DOHH2 (cell line): ENCODE data around the gene ASIC3.

Experiments
- H3F3A ChIP-seq: fragments of 200-600 bp; sonication (generic), shearing (Covaris generic); 2 replicates; pipeline ENCODE4 v1.6.0; 2016; ENCODE audit warnings: antibody characterized with exemption, mild to moderate bottlenecking; ENCODE audit not compliant: control insufficient read depth, insufficient read depth
- H3K27ac ChIP-seq: fragments of 200-600 bp; sonication (generic); 2 replicates; pipeline ENCODE4 v1.5.1; 2014; ENCODE audit warnings: low read depth, mild to moderate bottlenecking, low read length, moderate library complexity
- H3K27me3 ChIP-seq: fragments of 200-600 bp; sonication (generic); 2 replicates; pipeline ENCODE4 v1.6.1; 2014; ENCODE audit warnings: mild to moderate bottlenecking, low read length, mixed read lengths; ENCODE audit not compliant: control insufficient read depth
- H3K36me3 ChIP-seq: fragments of 200-600 bp; sonication (generic); 2 replicates; pipeline ENCODE4 v1.6.1; 2014; ENCODE audit warnings: mild to moderate bottlenecking, low read length, moderate library complexity, mixed read lengths; ENCODE audit not compliant: control insufficient read depth
- H3K4me1 ChIP-seq: fragments of 200-600 bp; sonication (generic); 2 replicates; pipeline ENCODE4 v1.6.1; 2014; ENCODE audit warnings: mild to moderate bottlenecking, low read length, mixed read lengths; ENCODE audit not compliant: control insufficient read depth
- H3K4me2 ChIP-seq: fragments of 200-600 bp; sonication (generic); 2 replicates; pipeline ENCODE4 v1.6.0; 2014; ENCODE audit warnings: mild to moderate bottlenecking, low read length, moderate library complexity
- H3K4me3 ChIP-seq: fragments of 200-600 bp; sonication (generic); 2 replicates; pipeline ENCODE4 v1.5.1; 2014; ENCODE audit warnings: mild to moderate bottlenecking, low read length, mixed read lengths
- H3K79me2 ChIP-seq: fragments of 200-600 bp; sonication (generic); 2 replicates; pipeline ENCODE4 v1.6.1; 2014; ENCODE audit warnings: mild to moderate bottlenecking, low read length, mixed read lengths; ENCODE audit not compliant: control insufficient read depth
- H3K9me2 ChIP-seq: fragments of 200-600 bp; sonication (generic); replicated peaks from 2 replicates; pipeline ENCODE4 v1.6.1; 2014; ENCODE audit warnings: mild to moderate bottlenecking, low read length, mixed read lengths; ENCODE audit not compliant: control insufficient read depth
- H3K9me3 ChIP-seq: fragments of 200-600 bp; sonication (generic); 2 replicates; pipeline ENCODE4 v1.6.1; 2014; ENCODE audit warnings: antibody characterized with exemption, low read length, mixed read lengths; ENCODE audit not compliant: control insufficient read depth, insufficient read depth
- H4K20me1 ChIP-seq: fragments of 200-600 bp; sonication (generic); 2 replicates; pipeline ENCODE4 v1.6.0; 2014; ENCODE audit warnings: low read depth, mild to moderate bottlenecking, antibody characterized with exemption, low read length, moderate library complexity; ENCODE audit not compliant: control insufficient read depth, insufficient read depth
- EZH2phosphoT487 ChIP-seq: fragments of 200-600 bp; sonication (generic); IDR thresholded peaks from 2 replicates; pipeline ENCODE4 v1.6.1; 2017; ENCODE audit warnings: borderline replicate concordance, mild to moderate bottlenecking, antibody characterized with exemption, low read length, moderate library complexity, mixed read lengths
- TF ChIP-seq, protein P1 (sequence below): fragments of 200-600 bp; sonication (generic); IDR thresholded peaks from one replicate; pipeline ENCODE4 v1.5.1; 2014; ENCODE audit warnings: antibody characterized with exemption, mild to moderate bottlenecking, low read depth, low read length; ENCODE audit not compliant: poor library complexity, severe bottlenecking

The ASIC3 gene

DNA sequence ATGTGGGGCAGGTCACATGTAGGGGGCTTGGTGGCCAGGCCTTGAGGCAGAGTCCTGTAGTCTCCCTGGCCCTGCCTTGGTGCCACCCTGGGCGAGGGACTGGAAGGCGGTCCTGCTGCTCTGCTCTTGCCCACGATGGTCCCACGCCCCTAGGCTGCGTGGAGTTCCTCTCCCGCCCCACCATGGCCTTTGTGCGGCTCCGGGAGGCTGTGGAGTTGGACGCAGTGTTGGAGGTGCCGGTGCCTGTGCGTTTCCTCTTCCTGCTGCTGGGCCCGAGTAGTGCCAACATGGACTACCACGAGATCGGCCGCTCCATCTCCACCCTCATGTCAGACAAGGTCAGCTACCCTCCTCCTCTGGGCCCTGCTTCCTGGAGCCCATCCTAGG, 22.2 kb downstream of the ASIC3 start:
- H3K9me3 ChIP-seq = no peaks in the 10 kb centered on the region
- peaks cover 80% of the 10 kb centered on the region for H3K36me3 ChIP-seq
- no peaks in the 10 kb centered on the region; the same call in 1 of the 2 replicates for H3F3A ChIP-seq
- H3K27me3 ChIP-seq = no peaks in the 10 kb centered on the region
- TF ChIP-seq, protein P1, sequence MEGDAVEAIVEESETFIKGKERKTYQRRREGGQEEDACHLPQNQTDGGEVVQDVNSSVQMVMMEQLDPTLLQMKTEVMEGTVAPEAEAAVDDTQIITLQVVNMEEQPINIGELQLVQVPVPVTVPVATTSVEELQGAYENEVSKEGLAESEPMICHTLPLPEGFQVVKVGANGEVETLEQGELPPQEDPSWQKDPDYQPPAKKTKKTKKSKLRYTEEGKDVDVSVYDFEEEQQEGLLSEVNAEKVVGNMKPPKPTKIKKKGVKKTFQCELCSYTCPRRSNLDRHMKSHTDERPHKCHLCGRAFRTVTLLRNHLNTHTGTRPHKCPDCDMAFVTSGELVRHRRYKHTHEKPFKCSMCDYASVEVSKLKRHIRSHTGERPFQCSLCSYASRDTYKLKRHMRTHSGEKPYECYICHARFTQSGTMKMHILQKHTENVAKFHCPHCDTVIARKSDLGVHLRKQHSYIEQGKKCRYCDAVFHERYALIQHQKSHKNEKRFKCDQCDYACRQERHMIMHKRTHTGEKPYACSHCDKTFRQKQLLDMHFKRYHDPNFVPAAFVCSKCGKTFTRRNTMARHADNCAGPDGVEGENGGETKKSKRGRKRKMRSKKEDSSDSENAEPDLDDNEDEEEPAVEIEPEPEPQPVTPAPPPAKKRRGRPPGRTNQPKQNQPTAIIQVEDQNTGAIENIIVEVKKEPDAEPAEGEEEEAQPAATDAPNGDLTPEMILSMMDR = no peak
- no peak for TF ChIP-seq EZH2phosphoT487
- no peaks in the 10 kb centered on the region for H3K79me2 ChIP-seq
- H4K20me1 ChIP-seq = no peaks in the 10 kb centered on the region
- H3K4me3 ChIP-seq = no peak overlapping the region
- H3K4me2 ChIP-seq = no peak overlapping the region
- no peak overlapping the region for H3K27ac ChIP-seq
- H3K9me2 ChIP-seq = no peaks in the 10 kb centered on the region
- H3K4me1 ChIP-seq = no peaks in the 10 kb centered on the region

DNA sequence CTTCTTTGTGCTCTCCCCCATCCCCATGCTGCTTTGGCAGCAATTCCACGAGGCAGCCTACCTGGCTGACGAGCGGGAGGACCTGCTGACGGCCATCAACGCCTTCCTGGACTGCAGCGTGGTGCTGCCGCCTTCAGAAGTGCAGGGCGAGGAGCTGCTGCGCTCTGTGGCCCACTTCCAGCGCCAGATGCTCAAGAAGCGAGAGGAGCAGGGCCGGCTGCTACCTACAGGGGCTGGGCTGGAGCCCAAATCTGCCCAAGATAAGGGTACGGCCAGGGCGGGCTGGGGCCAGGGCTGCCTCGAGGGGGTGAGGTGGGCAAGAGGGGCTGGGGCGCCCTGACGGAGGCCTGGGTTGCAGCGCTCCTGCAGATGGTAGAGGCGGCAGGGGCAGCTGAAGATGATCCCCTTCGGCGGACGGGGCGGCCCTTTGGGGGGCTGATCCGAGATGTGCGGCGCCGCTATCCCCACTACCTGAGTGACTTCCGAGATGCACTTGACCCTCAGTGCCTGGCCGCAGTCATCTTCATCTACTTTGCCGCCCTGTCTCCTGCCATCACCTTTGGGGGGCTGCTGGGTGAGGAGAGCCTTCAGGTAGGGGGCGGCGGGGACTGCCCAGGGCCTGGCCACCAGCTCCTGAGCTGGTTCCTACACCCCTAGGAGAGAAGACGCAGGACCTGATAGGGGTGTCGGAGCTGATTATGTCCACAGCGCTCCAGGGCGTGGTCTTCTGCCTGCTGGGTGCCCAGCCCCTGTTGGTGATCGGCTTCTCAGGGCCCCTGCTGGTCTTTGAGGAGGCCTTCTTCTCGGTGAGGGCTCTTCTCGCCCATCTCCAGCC, 22.9 kb downstream of the ASIC3 start:
- H3K36me3 ChIP-seq = peaks cover 80% of the 10 kb centered on the region
- no peak overlapping the region for H3K4me3 ChIP-seq
- H4K20me1 ChIP-seq = no peaks in the 10 kb centered on the region
- no peak overlapping the region for H3K4me2 ChIP-seq
- H3K9me3 ChIP-seq = no peaks in the 10 kb centered on the region
- no peak overlapping the region for H3K27ac ChIP-seq
- no peaks in the 10 kb centered on the region for H3K4me1 ChIP-seq
- no peaks in the 10 kb centered on the region; the same call in 1 of the 2 replicates for H3F3A ChIP-seq
- H3K27me3 ChIP-seq = no peaks in the 10 kb centered on the region
- TF ChIP-seq EZH2phosphoT487 = no peak
- TF ChIP-seq, protein P1 = no peak
- no peaks in the 10 kb centered on the region for H3K79me2 ChIP-seq
- H3K9me2 ChIP-seq = no peaks in the 10 kb centered on the region

DNA sequence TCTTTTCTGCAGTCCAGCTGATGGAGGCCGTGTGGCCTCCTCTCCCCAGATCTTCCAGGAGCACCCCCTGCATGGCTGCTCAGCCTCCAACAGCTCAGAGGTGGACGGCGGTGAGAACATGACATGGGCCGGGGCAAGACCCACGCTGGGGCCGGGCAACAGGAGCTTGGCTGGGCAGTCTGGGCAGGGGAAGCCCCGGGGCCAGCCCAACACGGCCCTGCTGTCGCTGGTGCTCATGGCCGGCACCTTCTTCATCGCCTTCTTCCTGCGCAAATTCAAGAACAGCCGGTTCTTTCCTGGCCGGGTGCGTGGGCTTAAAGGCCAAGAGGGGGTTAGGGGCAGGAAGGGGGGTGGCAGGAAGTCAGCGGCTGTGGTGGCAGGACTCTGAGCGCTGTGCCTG, 25.7 kb downstream of the ASIC3 start:
- peaks cover 85% of the 10 kb centered on the region for H3K36me3 ChIP-seq

More for the DNA sequence above, 25.7 kb downstream of the ASIC3 start:
- no peaks in the 10 kb centered on the region for H3K9me2 ChIP-seq
- H3K4me2 ChIP-seq = no peak overlapping the region
- no peak for TF ChIP-seq EZH2phosphoT487
- TF ChIP-seq, protein P1 = no peak
- peaks cover 11% of the 10 kb centered on the region for H3K79me2 ChIP-seq
- H3K27ac ChIP-seq = no peak overlapping the region
- no peaks in the 10 kb centered on the region for H4K20me1 ChIP-seq
- H3F3A ChIP-seq = peaks cover 6% of the 10 kb centered on the region
- H3K4me1 ChIP-seq = peaks cover 7% of the 10 kb centered on the region; the same call in 1 of the 2 replicates
- H3K9me3 ChIP-seq = no peaks in the 10 kb centered on the region
- no peak overlapping the region for H3K4me3 ChIP-seq
- H3K27me3 ChIP-seq = no peaks in the 10 kb centered on the region
